Activated T-helper 17 cell treated with anti-CD3 and anti-CD28 coated beads, Interleukin-2, amount 50 U/mL, for 72 hours (primary cell): Measurements from ENCODE around the gene SREBF1. TPM values are rescaled to one million over a fixed set of nuclear protein-coding genes. Genes with fewer than 3 reads are reported as not detected.

Experiments
- total RNA-seq, 2 donors: library from RNA; stranded (reverse); gene quantifications; one replicate each; pipeline ENCODE4 v1.2.3, GENCODE V29; 2022

The SREBF1 gene
- total RNA-seq, 2 donors from 2014 or later: 65.5 to 74.1 TPM

Other genes starting within 250 kb of the SREBF1 start
- 10 to 100 TPM; 18.1 to 33.5 TPM for gene PEMT, start 245.3 kb downstream of the SREBF1 start, total RNA-seq
- 10 to 100 TPM in 1 of 2 donors, 1 to 10 TPM in 1; 7.0 to 16.0 TPM for gene RAI1, start 155.5 kb downstream of the SREBF1 start, total RNA-seq
- gene TOM1L2, start 135.4 kb upstream of the SREBF1 start, total RNA-seq: 10 to 100 TPM; 20.4 to 24.8 TPM
- gene DRC3, start 135.9 kb upstream of the SREBF1 start, total RNA-seq: under 1 TPM in 1 of 2 donors, not detected in 1; 0.58 TPM
- gene ATPAF2, start 202.2 kb upstream of the SREBF1 start, total RNA-seq: 10 to 100 TPM; 30.8 to 33.5 TPM
- gene GID4, start 202.4 kb upstream of the SREBF1 start, total RNA-seq: 1 to 10 TPM; 6.4 to 7.2 TPM